Fibroblast of villous mesenchyme (primary cell): Measurements from ENCODE around the gene LYPD1. TPM values are rescaled to one million over a fixed set of nuclear protein-coding genes. Genes with fewer than 3 reads are reported as not detected.

Experiments used
- DNase-seq: peaks from one replicate; pipeline ENCODE4 v3.0.0-alpha.2; 2010; ENCODE audit warnings: low read depth
- H3K4me3 ChIP-seq: 2 replicates; pipeline ENCODE4 v1.5.1; 2011; ENCODE audit warnings: low read depth, mild to moderate bottlenecking, low read length
- total RNA-seq: library from RNA; depleted of rRNA; stranded (reverse); fragments of >200 nt; gene quantifications from 2 replicates; pipeline ENCODE4 v1.2.3, GENCODE V29; 2012
- TF ChIP-seq, protein P1 (sequence below): IDR thresholded peaks from 2 replicates; pipeline ENCODE4 v1.5.1; 2012; ENCODE audit warnings: low read depth, mild to moderate bottlenecking, low read length; ENCODE audit not compliant: insufficient read depth

LYPD1 gene
- total RNA-seq, 1 donor, result 16.0 TPM

GRCh38 chr2:132645722-132646539 is 24.1 kb downstream of the LYPD1 start:
- no peak for DNase-seq
- H3K4me3 ChIP-seq, result no peak overlapping the region
- TF ChIP-seq, protein P1, sequence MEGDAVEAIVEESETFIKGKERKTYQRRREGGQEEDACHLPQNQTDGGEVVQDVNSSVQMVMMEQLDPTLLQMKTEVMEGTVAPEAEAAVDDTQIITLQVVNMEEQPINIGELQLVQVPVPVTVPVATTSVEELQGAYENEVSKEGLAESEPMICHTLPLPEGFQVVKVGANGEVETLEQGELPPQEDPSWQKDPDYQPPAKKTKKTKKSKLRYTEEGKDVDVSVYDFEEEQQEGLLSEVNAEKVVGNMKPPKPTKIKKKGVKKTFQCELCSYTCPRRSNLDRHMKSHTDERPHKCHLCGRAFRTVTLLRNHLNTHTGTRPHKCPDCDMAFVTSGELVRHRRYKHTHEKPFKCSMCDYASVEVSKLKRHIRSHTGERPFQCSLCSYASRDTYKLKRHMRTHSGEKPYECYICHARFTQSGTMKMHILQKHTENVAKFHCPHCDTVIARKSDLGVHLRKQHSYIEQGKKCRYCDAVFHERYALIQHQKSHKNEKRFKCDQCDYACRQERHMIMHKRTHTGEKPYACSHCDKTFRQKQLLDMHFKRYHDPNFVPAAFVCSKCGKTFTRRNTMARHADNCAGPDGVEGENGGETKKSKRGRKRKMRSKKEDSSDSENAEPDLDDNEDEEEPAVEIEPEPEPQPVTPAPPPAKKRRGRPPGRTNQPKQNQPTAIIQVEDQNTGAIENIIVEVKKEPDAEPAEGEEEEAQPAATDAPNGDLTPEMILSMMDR, result no peak

GRCh38 chr2:132645176-132645575 is 24.8 kb downstream of the LYPD1 start:
- H3K4me3 ChIP-seq, result no peak overlapping the region
- DNase-seq, result no peak
- TF ChIP-seq, protein P1, result no peak

- no peak for DNase-seq
- no peak overlapping the region for H3K4me3 ChIP-seq
Observed at GRCh38 chr2:132642415-132642814, 27.6 kb downstream of the LYPD1 start.

DNA sequence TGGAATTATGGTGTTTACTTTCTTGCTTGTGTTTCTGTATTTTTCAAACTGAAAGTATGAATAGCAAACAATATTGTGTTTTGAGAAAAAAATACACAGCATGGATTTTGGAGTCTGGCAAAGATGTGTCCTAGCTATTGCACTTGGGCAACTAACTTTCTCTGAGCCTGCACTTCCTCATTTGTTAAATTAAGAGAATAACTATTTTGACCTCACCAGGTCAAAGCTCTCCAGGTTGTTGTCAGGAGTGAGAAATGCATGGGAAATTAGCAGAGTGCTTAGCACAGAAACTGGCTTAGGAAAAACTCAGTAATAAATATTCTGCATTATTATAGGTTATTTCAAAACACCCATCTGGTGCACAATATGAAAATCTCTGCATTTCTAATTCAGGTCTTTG is 28.2 kb downstream of the LYPD1 start:
- DNase-seq, result no peak
- TF ChIP-seq, protein P1, result no peak
- no peak overlapping the region for H3K4me3 ChIP-seq

More at GRCh38 chr2:132642415-132642814, 27.6 kb downstream of the LYPD1 start:
- TF ChIP-seq, protein P1, result no peak

DNA sequence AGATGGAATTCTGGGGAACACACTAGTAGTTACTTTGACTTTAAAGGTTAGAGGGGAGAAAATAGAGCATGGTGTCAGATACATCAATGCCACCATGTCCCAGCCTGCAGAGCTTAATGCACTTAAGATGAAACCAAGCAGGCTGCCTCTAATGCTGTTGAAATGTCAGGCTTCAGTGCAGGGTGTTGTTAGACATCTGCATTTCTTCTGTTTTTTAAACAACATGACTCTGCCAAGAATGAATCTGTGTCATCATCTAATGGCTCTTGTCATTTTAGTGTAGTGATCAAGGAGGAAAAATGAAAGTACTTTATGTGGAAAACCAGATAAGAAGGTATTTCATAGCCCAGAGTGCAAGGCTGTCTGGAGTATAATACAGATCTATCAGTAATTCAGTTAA is 29.9 kb downstream of the LYPD1 start:
- TF ChIP-seq, protein P1, result no peak
- peak; percentile 36 for DNase-seq
- H3K4me3 ChIP-seq, result no peak overlapping the region

DNA sequence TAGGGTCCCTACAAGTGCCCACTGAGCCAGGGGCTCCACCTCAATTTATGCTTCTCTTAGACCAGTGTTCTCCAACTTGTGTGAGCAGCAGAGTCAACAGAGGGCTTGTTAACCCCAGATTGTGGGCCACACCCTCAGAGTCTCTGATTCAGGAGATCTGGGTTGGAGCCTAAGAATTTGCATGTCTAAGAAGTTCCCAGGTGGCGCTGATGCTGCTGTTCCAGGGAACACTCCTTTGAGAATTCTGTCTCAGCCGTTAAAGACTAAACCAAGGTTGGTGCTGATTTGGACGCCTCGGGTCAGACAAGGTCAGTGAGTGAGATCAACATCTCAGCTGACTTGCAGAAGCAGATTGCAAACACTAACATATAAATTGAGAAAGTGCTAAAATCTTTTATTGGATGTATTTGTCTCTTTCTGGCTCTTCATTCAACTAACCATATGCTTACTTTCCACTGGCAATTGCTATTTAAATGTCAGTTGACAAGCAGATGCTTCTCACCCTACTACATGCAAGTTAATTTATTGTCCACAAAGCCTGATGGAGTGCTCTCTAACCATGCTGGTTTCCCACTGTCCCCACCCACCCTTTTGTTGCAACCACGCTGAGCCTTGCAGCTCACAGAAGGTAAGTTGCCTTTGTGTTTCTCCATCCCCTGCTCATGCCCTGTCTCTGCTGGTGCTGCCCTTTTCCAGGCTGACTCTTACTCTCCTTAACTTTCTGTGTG is 31.5 kb downstream of the LYPD1 start:
- H3K4me3 ChIP-seq, result no peak overlapping the region
- TF ChIP-seq, protein P1, result no peak
- no peak for DNase-seq
